WTC11 (cell line): ENCODE results near the gene DMKN. TPM values are rescaled to one million over a fixed set of nuclear protein-coding genes. Genes with fewer than 3 reads are reported as not detected.

ENCODE experiments used
- ATAC-seq: fragments of 200-7000 bp; cut with Tn5 transposase; 2 replicates; pipeline ENCODE4 v1.10.0; 2021; ENCODE audit warnings: mild to moderate bottlenecking, moderate library complexity
- CTCF ChIA-PET: fragments of 300-600 bp; sonication (Branson Sonifier 250); formaldehyde crosslinking; loops from one replicate; lab custom pipeline; 2021; ENCODE audit warnings: antibody characterized with exemption; lab: Charles Lee
- POLR2A ChIA-PET: fragments of 350-600 bp; sonication (Branson Sonifier 250); formaldehyde crosslinking; loops from one replicate; lab custom pipeline; 2021; ENCODE audit warnings: antibody characterized with exemption; lab: Charles Lee
- DNase-seq: peaks from one replicate; pipeline ENCODE4 v3.0.0; 2021; ENCODE audit warnings: low spot score
- H3K27ac Mint-ChIP-seq: 2 replicates; pipeline ENCODE4 v1.8.0; 2021; ENCODE audit warnings: mixed read lengths
- H3K27me3 Mint-ChIP-seq: 2 replicates; pipeline ENCODE4 v1.8.0; 2021; ENCODE audit warnings: low read depth, mild to moderate bottlenecking, moderate library complexity, mixed read lengths
- H3K36me3 Mint-ChIP-seq: 2 replicates; pipeline ENCODE4 v1.8.0; 2021; ENCODE audit warnings: mixed read lengths
- H3K4me1 Mint-ChIP-seq: 2 replicates; pipeline ENCODE4 v1.8.0; 2022; ENCODE audit warnings: mixed read lengths
- H3K4me3 Mint-ChIP-seq: 2 replicates; pipeline ENCODE4 v1.8.0; 2021; ENCODE audit warnings: mild to moderate bottlenecking, moderate library complexity, mixed read lengths
- H3K9me3 Mint-ChIP-seq: 2 replicates; pipeline ENCODE4 v1.8.0; 2021; ENCODE audit warnings: mixed read lengths
- CREM ChIP-seq: sonication (generic); formaldehyde crosslinking; IDR thresholded peaks from 2 replicates; pipeline ENCODE4 v1.8.1; 2022; ENCODE audit warnings: mild to moderate bottlenecking, missing genetic modification reagents, moderate library complexity
- GABPB1 ChIP-seq: sonication (generic); formaldehyde crosslinking; IDR thresholded peaks from 2 replicates; pipeline ENCODE4 v1.8.1; 2023; ENCODE audit warnings: mild to moderate bottlenecking, missing genetic modification reagents
- GRHL2 ChIP-seq: fragments of 250-450 bp; sonication (Bioruptor Pico); IDR thresholded peaks from 2 replicates; pipeline ENCODE4 v1.8.0; 2022; ENCODE audit warnings: mild to moderate bottlenecking, moderate library complexity; ENCODE audit not compliant: insufficient replicate concordance, severe bottlenecking
- KAT7 ChIP-seq: sonication (generic); formaldehyde crosslinking; IDR thresholded peaks from 2 replicates; pipeline ENCODE4 v1.8.1; 2023; ENCODE audit warnings: missing genetic modification reagents, mild to moderate bottlenecking, borderline replicate concordance
- MAX ChIP-seq: sonication (generic); formaldehyde crosslinking; IDR thresholded peaks from 2 replicates; pipeline ENCODE4 v1.8.0; 2022; ENCODE audit warnings: mild to moderate bottlenecking, missing genetic modification reagents
- MXD4 ChIP-seq: fragments of 250-450 bp; sonication (Bioruptor Pico); IDR thresholded peaks from 2 replicates; pipeline ENCODE4 v1.8.0; 2021; ENCODE audit warnings: mild to moderate bottlenecking, moderate library complexity, borderline replicate concordance
- RORB ChIP-seq: fragments of 250-450 bp; sonication (Bioruptor Pico); IDR thresholded peaks from 2 replicates; pipeline ENCODE4 v1.9.0; 2021; ENCODE audit warnings: mild to moderate bottlenecking
- SOX15 ChIP-seq: fragments of 250-450 bp; sonication (Bioruptor Pico); IDR thresholded peaks from 2 replicates; pipeline ENCODE4 v1.9.0; 2021; ENCODE audit warnings: mild to moderate bottlenecking
- TCF7 ChIP-seq: sonication (generic); formaldehyde crosslinking; IDR thresholded peaks from 2 replicates; pipeline ENCODE4 v1.8.0; 2022; ENCODE audit warnings: mild to moderate bottlenecking, low read depth, missing genetic modification reagents, moderate library complexity
- ZNF121 ChIP-seq: sonication (generic); formaldehyde crosslinking; IDR thresholded peaks from 2 replicates; pipeline ENCODE4 v1.8.0; 2023; ENCODE audit warnings: missing genetic modification reagents
- ZNF138 ChIP-seq: sonication (generic); formaldehyde crosslinking; conservative IDR thresholded peaks from 2 replicates; pipeline ENCODE4 v1.8.1; 2022; ENCODE audit warnings: mild to moderate bottlenecking, moderate library complexity, missing genetic modification reagents
- ZNF219 ChIP-seq: sonication (generic); formaldehyde crosslinking; IDR thresholded peaks from 2 replicates; pipeline ENCODE4 v1.8.0; 2023; ENCODE audit warnings: missing genetic modification reagents, mild to moderate bottlenecking, borderline replicate concordance
- ZNF232 ChIP-seq: sonication (generic); formaldehyde crosslinking; IDR thresholded peaks from 2 replicates; pipeline ENCODE4 v1.8.0; 2022; ENCODE audit warnings: mild to moderate bottlenecking, missing genetic modification reagents
- ZNF281 ChIP-seq: sonication (generic); formaldehyde crosslinking; IDR thresholded peaks from 2 replicates; pipeline ENCODE4 v1.8.0; 2023; ENCODE audit warnings: mild to moderate bottlenecking, missing genetic modification reagents
- ZNF423 ChIP-seq: fragments of 250-450 bp; sonication (Bioruptor Pico); IDR thresholded peaks from 2 replicates; pipeline ENCODE4 v2.1.2; 2022; ENCODE audit warnings: mild to moderate bottlenecking, moderate library complexity
- ZNF671 ChIP-seq: fragments of 250-450 bp; sonication (Bioruptor Pico); IDR thresholded peaks from 2 replicates; pipeline ENCODE4 v1.8.0; 2021; ENCODE audit warnings: mild to moderate bottlenecking
- total RNA-seq: library from RNA; stranded (reverse); gene quantifications from 3 replicates; pipeline ENCODE4 v1.2.3, GENCODE V29; 2021
- TF ChIP-seq, protein P1 (sequence below): sonication (generic); formaldehyde crosslinking; IDR thresholded peaks from 2 replicates; pipeline ENCODE4 v1.8.1; 2023; ENCODE audit warnings: mild to moderate bottlenecking, missing genetic modification reagents
- TF ChIP-seq, protein P2 (sequence below): fragments of 250-450 bp; sonication (Bioruptor Pico); conservative IDR thresholded peaks from 2 replicates; pipeline ENCODE4 v1.9.0; 2021; ENCODE audit warnings: mild to moderate bottlenecking
- TF ChIP-seq, protein P3 (sequence below): sonication (generic); formaldehyde crosslinking; IDR thresholded peaks from 2 replicates; pipeline ENCODE4 v1.8.1; 2022; ENCODE audit warnings: mild to moderate bottlenecking, moderate library complexity, missing genetic modification reagents
- TF ChIP-seq, protein P4 (sequence below): fragments of 250-450 bp; sonication (Bioruptor Pico); IDR thresholded peaks from 2 replicates; pipeline ENCODE4 v2.1.2; 2022; ENCODE audit warnings: mild to moderate bottlenecking, moderate library complexity

DMKN gene
- total RNA-seq, 1 experiment from 2014 or later, result 285 TPM

DNA sequence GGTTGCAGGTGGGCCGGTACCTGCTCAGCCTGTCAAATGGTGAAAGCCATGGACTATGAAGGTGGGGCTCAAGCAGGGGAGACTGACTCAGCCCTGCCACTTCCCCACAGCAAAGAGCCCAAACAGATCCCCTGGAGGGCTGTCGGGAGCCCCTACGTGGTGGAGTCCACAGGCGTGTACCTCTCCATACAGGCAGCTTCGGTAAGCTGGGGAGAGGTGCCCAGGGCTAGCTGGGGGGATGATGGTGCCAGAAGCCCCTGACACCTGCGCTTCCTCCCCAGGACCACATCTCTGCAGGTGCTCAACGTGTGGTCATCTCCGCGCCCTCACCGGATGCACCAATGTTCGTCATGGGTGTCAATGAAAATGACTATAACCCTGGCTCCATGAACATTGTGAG is 28.8 kb upstream of the DMKN start (continued):
- TF ChIP-seq KAT7 (CRISPR knock-in tag) (no peak), ZNF281 (CRISPR knock-in tag) (no peak), GABPB1 (CRISPR knock-in tag) (no peak), ZNF219 (no peak), GRHL2 (CRISPR knock-in tag) (no peak), ZNF138 (no peak), RORB (CRISPR knock-in tag) (no peak), ZNF121 (CRISPR knock-in tag) (no peak)
- TF ChIP-seq, protein P1, sequence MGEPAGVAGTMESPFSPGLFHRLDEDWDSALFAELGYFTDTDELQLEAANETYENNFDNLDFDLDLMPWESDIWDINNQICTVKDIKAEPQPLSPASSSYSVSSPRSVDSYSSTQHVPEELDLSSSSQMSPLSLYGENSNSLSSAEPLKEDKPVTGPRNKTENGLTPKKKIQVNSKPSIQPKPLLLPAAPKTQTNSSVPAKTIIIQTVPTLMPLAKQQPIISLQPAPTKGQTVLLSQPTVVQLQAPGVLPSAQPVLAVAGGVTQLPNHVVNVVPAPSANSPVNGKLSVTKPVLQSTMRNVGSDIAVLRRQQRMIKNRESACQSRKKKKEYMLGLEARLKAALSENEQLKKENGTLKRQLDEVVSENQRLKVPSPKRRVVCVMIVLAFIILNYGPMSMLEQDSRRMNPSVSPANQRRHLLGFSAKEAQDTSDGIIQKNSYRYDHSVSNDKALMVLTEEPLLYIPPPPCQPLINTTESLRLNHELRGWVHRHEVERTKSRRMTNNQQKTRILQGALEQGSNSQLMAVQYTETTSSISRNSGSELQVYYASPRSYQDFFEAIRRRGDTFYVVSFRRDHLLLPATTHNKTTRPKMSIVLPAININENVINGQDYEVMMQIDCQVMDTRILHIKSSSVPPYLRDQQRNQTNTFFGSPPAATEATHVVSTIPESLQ, result no peak
- TF ChIP-seq, protein P2, sequence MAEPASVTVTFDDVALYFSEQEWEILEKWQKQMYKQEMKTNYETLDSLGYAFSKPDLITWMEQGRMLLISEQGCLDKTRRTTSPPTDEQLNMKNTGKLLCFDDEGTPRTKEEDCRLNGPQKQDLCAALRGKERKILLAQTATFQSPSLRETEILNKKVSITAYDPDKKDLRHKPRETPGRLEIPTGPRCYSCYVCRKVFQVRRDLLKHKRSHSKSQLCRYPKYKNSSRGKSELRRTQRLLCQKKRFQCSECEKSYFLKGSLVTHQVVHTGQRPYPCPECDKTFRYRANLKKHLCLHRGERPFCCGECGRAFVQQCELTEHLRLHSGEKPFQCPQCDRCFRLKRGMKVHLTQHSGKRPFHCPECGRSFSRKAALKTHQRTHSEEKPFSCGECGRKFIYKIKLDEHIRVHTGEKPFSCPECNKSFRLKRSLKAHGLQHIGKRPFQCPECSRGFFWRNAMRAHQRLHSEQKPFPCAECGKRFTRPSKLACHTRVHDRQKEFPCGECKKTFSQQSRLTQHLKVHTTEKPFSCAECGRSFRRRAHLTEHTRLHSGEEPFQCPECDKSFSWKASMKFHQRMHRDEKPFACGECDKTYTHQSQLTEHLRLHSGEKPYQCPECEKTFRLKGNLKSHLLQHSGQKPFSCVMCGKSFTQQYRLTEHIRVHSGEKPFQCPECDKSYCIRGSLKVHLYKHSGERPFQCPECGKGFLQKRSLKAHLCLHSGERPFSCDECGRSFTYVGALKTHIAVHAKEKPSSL, result no peak
- TF ChIP-seq, protein P3, sequence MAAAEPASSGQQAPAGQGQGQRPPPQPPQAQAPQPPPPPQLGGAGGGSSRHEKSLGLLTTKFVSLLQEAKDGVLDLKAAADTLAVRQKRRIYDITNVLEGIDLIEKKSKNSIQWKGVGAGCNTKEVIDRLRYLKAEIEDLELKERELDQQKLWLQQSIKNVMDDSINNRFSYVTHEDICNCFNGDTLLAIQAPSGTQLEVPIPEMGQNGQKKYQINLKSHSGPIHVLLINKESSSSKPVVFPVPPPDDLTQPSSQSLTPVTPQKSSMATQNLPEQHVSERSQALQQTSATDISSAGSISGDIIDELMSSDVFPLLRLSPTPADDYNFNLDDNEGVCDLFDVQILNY (CRISPR knock-in tag), result no peak

GRCh38 chr19:35540356-35540927 is 27.0 kb upstream of the DMKN start:
- TF ChIP-seq MXD4 (no peak), CREM (no peak), MAX (CRISPR knock-in tag) (no peak), SOX15 (CRISPR knock-in tag) (no peak), ZNF232 (no peak), TCF7 (CRISPR knock-in tag) (no peak), ZNF281 (CRISPR knock-in tag) (no peak), ZNF671 (CRISPR knock-in tag) (no peak), GABPB1 (CRISPR knock-in tag) (no peak), ZNF423 (CRISPR knock-in tag) (no peak)
- TF ChIP-seq, protein P4, sequence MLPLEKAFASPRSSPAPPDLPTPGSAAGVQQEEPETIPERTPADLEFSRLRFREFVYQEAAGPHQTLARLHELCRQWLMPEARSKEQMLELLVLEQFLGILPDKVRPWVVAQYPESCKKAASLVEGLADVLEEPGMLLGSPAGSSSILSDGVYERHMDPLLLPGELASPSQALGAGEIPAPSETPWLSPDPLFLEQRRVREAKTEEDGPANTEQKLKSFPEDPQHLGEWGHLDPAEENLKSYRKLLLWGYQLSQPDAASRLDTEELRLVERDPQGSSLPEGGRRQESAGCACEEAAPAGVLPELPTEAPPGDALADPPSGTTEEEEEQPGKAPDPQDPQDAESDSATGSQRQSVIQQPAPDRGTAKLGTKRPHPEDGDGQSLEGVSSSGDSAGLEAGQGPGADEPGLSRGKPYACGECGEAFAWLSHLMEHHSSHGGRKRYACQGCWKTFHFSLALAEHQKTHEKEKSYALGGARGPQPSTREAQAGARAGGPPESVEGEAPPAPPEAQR (CRISPR knock-in tag), result no peak
- Mint-ChIP-seq H3K27ac (no peak overlapping the region), H3K36me3 (peaks cover 21% of the 10 kb centered on the region), H3K4me1 (peaks cover 18% of the 10 kb centered on the region), H3K4me3 (no peak overlapping the region; the same call in 1 of the 2 replicates), H3K9me3 (no peaks in the 10 kb centered on the region), H3K27me3 (no peaks in the 10 kb centered on the region; the same call in 1 of the 2 replicates)
- ChIA-PET POLR2A (no interaction called here), CTCF (interaction anchor here (0.5 to 2.9 kb wide), 2 partner anchors 30 to 134 kb away, joined by 6 to 8 read pairs; no protein-coding TSS in a partner anchor)
- no peak for DNase-seq
- ATAC-seq, result no peak
